NCI-H345 (cell line): ENCODE results near the gene MAPRE3.

ENCODE experiments used
- DNase-seq: peaks from one replicate; lab custom pipeline; 2025; lab: John Stamatoyannopoulos, UW

The MAPRE3 gene

DNA sequence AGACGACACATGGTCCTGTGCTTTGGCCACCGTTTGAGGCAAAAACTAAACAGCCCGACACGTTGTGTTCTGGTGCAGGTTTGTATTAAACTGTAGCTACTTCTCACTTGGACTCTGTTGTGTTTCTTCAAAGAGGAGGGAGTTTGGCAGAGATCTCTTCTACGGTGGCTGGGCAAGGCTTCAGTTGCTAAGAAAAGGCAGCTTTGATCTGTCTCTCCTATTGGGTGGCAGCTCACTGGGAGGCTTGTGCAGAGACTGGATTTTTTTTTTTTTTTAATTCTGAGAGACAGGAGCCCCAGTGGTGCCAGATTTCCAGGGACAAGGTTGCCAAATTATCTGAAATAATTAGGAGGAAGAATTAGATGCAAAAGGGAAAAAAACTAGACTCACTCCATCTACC is 20.2 kb upstream of the MAPRE3 start:
- no peak for DNase-seq

DNA sequence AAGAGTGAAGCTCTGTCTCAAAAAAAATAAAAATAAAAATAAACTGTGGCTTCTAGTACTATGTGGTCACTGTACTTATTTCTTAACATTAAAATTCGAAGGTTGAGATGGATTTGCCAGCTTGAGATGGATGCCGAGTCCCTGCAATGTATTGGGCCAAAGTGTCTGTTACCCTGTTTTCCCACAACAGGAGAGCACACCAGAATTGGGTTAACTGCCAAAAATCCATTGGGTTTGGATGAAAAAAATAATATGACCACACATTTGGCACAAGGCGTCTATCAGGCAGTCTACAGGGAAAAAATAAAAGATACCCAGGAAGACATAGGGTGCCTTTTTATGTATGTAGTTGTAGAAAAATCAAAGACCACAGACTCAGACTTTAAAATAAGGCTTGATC is 19.2 kb upstream of the MAPRE3 start:
- no peak for DNase-seq

DNA sequence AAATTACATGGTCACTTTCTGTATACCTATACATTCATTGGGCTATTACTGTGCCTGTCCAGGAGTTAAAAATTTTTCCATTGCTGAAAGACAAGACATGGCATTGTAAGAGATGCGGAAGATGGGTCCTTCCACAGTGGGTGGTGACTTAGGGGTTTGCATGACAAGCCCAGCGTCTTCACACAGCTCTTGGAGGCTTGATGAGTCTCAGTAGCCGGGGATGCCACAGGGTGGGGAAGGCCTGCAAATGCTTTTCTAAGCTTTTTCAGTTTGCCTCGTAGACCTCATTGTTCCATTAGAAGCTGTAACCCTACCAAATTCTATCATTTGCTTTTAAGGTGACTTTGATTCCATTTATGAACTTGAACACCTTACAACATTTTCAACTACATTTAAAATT is 18.1 kb upstream of the MAPRE3 start:
- no peak for DNase-seq

DNA sequence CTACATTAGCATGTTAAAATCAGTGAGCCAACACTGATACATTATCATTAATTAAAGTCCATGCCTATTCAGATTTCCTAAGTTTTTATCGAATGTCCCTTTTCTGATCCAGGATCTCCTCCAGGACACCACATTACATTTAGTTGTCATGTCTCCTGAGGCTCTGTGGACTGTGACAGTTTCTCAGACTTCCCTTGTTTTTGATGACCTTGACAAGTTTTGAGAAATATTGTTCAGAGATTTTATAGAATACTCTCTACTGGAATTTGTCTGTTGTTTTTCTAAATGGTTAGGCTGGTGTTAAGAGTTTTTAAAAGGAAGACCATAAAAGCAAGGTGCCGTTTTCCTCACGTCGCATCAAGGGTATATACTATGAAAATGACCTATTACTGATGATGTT is 16.3 kb upstream of the MAPRE3 start:
- no peak for DNase-seq

DNA sequence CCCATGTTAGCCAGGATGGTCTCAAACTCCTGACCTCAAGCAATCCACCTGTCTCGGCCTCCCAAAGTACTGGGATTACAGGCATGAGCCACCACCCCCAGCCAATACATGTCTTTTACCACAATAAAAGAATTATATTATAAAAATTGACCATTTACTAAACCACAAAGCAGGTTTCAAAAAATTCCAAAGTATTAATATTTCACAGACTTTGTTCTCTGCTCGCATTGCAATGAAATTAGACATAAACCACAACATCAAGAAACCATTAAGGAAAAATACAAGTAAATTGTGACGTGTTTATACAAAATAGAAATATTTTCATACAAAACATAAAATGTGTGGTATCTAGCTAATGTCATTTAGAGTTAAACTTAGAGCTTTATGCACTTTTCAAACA is 13.4 kb upstream of the MAPRE3 start:
- DNase-seq: no peak

DNA sequence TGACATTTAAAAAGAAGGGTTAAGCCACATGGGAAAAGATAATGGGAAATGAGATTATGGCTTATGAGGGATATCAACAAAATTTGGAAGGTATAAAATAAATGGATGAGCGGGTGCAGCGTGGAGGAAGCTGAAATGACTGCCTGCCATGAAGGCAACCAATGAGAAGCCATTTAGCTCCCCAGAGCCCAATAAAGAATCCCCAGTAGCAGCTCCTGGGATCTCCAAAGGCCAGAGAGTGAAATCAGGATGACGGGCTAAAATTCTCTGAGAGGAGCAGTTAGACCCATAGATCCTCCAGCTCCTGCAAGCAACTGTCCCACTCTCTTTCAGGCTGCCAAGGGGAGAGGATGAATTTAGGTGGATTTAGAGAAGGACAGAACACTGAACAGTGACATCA is 12.9 kb upstream of the MAPRE3 start:
- no peak for DNase-seq

DNA sequence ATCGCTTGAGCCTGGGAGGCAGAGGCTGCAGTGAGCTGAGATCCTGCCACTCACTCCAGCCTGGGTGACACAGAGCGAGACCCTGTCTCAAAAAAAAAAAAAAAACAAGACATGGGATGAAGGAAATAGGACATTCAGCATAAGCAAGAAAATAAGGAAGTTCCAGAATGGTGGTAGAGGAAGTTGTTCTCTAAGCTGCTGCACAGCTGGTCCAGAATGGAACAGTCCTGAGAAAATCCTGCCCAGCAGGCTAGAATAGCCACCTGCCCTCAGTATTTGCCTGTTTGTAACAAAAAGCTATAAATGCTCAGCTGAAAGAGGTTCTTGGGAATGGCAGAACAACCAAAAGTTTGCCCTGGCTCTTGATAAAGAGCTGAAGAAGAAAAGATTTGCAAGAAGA is 11.1 kb upstream of the MAPRE3 start:
- DNase-seq: no peak

DNA sequence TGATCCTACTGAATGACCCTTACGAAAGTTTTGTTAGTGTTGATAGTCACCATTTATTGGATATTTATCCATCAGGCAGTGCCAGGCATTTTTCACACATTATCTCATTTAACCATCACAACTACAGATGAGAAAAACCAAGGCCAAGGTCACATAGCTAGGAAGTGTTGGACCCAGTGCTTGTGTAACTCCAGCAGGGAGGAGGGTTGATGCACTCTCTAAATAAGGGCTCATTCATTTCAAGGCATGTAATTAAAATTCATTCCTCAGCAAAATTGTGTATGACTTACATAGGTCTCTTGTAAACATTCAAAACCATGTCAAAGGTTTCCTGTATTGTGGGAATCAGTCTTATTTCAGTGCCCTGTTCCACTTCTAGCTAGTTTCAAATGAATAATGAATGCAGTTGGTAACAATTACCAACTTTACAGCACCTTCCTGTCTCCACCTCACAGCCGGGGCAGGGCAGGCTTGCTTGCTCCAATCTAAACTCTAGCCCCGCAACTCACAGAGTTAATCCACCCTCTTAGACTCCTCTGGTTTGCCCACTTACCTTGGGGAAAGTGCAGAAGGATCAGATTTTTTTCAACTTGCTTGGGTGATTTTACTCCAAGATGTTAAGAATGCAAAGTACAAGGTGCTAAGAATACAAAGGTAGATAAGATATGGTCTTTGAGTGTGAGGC is 5.8 kb upstream of the MAPRE3 start:
- DNase-seq: no peak

DNA sequence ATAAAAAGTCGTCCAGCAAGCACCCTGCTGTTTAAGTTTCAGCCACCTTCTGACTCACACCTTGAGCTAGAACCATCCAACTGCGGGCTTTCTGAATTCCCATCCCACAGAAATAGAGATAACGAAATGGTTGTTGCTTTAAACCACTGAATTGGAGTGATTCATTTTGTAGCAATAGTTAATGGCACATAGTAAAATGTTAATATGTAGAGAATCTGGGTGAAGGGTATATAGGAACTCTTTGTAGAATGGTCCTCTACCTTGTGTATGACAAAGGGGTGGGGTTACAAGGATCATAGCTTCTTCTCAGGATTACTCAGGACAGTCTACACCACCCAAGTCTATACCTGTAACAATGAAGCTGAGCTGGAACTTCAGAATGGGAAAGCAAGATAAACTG is 2.4 kb upstream of the MAPRE3 start:
- DNase-seq: no peak

DNA sequence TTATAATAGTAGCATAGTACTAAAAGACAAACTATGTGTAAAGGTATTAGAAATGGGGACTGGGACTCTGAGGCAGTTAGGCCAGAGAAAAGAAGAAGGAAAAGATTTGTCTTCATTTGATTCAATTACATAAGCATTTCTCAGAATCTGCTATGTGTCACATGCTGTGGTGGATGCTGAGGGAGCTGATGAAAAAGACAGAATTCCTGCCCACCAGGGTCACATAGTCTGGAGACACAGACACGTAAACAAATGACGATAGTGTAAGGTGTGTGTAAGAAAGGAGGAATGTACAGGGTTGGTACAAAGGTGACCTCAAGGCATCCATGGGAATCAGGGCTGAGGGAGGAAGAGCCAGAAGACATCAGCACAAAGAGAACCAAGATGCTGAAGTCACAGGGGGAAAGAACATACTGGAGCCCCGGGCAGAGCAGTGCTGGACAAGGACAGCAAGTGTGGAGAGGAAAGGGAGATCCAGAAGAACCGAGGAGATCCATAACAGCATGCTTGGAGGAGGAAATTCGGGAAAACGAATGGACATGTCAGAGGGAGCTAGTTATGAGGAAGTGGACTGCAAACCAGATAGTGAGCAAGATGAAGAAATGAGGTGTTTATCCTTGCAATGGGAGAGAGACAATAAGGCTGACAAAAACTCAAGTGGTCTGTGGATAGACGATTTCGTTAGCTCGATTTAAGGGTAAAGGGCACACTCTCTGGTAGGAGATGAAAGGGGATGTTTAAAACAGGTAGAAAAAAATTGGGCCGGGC is 1.2 kb upstream of the MAPRE3 start:
- DNase-seq: no peak

DNA sequence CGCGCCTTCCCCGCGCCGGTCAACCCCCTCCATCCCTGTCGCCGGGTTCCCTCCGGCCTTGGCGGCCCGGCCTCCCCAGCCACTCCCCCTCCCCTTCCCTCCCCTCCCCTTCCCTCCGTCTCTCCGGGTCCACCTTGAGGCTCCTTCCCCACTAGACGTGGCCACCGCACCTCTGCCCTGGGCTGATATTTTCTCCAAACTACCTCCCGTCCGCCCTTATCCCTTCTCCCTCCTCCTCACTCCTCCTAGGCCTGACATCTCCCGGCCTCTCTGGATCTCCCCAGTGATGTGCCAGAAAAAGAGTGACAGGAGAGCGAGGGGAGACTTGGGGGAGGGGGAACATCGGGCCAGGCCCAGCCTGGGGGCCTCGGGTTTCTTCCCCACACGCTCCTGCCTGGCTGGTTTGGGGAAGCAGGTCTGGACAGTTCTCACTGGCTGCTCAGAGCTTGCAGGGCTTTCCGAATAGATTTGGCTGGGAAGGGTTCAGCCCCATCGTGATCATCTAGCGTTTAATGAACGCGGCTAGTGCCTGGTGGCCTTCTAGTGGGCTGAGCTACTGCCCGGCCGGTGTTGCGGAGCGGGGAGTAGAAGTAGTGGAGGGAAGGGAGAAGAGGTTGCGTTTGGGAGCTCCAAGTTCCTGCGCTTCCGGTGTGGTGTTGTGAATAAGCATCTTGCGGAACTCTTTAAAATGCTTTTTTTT is 641 bp downstream of the MAPRE3 start:
- DNase-seq: no peak

DNA sequence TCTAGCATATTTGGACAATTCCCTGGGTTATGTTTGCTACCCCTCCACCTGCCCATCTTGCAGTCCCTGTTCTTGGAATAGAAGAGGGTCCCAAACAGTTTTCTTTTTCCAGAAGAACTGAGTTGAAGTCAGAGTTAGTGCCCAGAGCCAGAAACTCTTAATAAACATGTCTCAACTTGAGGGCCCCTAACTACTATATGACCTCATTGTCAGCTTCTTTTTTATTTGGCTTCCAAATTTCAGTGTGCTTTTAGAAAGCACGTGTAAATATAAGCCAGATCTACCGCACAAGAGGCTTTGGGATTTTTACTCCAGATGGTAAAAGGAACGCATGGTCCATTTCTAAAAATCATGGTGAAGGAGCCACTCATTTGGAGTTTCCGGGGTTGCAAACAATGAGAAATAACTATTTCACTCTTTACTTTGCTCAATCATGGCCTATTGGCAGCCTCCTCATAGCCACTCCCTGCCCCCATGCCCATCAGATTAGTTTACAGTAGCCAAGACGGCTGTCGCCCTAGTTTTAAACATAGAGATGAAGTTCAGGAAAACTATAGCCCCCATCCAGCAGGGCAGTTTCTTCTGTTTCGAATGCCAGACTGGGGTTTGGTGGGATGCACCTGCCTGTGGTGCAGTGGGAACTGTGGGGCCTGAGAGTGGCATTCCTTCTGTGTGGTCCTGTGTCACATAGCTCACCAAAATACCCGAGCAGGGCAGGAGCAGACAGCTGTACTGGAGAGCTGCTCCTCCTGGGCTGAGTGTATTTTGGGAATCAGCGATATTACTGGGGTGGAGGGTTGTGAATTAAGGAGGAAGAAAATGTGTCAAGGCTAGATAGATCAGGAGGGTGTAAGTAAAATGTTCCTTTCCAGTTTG is 1.7 kb downstream of the MAPRE3 start:
- no peak for DNase-seq

DNA sequence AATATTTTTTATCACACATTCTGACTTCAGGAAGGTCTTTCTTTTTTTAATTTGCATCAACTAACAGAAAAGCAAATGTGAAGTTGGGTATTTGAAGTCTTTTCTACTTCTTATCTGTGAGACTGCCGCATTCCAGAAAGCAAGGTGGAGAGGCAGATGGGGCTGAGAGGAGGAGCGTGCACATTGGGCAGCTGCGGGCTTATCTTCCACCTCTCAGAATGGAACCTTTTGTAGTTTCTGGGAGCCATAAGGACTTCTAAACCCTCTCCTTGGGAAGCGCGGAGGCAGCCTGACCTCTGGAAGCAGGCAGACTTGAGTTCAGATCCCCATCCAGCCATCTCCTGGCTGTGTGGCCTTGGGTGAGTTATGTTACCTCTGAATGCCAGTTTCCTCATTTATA is 3.9 kb downstream of the MAPRE3 start:
- no peak for DNase-seq

DNA sequence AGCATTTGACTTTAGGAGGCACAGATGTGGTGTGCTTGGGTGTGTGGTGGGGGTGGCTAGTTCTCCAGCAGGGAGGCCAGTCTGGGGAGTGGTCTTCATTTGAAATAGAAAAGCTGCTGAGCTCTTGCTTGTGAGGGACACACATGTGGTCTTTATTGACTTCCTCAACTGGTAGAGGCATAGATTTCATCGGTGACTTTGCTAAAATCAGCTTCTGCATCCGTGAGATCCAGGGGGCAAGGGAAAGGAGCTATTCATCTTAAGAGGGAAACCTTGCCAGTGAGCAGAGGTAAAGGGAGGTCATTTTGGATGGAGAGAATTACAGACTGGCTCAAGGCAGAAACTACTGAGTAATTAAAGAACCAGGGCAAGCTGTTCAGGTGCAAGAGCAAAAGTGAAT is 4.7 kb downstream of the MAPRE3 start:
- no peak for DNase-seq

DNA sequence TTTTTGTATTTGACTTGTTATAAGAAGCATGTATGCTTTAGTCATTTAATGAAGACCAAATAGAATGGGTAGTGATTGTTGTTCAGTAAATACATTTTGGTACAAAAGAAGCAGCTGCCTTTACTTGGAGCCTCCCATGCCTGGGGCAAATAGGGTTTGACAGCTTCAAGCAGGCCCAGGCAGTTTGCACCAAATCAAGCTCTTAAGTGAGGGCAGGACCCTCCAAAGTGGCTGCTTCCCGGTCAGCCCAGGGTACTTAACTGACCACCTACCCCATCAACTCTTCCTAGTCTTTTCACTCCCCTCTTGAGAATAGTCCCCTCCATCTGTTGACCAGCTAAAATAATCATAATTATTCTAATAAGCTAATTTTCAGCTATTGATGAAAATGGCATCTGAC is 5.2 kb downstream of the MAPRE3 start:
- no peak for DNase-seq

DNA sequence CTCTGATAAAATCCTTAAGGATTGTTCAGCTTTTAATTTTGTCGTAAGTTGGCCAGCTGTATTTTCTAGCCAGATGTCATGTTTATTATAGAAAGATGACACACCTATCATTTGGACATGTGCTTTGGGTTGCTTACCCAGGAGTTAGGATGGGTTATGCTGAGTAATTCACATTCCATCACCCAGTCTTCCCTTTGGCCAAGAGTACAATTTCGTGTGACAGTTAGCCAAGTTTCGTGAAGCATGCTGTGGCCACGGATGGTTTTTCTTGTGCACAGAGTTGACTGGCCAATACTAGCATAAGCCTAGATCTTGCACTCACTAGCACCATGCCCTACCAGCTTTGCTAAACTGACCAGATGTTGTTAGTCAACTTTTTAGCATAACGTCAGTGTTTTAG is 5.8 kb downstream of the MAPRE3 start:
- DNase-seq: no peak

DNA sequence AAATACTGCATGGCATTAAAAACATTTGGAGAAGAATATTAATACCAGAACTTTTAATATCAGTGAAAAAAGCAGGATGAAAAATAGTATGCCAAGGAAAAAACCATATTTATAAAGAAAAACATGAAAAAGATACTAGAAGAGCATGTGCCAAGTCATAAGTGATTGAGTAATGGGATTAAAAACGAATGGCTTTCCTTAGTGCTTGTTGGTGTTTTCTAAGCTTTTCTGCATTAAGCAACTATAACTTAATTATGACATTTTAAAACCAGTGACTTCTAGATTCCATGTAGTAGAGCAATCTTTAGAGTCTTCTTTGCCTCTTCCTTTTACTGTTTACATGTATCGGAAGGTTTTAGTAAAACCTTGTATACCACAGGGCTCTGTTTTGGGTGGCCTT is 6.6 kb downstream of the MAPRE3 start:
- DNase-seq: no peak

DNA sequence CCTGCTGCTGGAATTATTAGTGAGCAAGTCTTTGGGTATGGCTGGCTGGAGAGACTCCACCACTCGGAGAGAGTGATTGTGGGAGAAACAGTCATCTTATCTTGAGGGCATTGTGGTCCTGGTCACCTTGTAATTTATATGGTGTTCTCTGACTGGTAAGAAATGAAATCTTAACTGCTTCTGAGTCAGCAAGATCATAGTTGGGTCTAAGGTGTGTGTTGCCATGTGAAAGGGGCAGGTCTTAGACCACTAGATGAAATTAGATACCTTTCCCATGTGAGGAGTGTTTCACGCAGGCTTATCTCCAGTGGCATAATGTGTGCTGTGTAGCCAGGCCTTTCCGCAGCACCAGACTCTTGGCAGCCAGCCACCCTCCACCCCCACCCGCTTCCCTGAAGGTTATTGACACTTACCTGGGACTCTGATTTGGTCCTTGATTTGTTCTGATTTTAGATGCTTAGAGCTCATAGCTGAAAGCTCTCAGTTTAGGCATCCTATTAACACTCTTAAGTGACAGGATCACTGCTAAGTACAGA is 7.7 kb downstream of the MAPRE3 start:
- DNase-seq: peak; percentile 79

DNA sequence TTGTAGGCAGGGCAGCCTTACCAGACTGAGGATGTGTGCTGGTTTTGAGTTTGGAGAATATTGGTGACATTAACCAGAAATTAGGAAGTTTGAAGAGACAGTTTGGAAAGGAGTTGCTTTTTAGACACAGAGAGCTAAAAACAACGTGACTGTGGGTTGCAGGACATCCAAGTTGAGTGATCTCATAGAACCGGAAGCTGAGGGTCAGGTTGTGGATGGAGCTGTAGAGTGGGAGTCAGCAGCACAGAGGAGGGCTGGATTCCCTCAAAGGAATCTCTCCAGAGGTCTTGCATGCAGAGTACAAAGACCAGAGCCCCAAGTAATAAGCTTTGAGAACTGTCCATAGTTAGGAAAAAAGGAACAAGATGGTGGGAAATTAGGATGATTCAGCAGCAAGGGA is 9.3 kb downstream of the MAPRE3 start:
- no peak for DNase-seq

DNA sequence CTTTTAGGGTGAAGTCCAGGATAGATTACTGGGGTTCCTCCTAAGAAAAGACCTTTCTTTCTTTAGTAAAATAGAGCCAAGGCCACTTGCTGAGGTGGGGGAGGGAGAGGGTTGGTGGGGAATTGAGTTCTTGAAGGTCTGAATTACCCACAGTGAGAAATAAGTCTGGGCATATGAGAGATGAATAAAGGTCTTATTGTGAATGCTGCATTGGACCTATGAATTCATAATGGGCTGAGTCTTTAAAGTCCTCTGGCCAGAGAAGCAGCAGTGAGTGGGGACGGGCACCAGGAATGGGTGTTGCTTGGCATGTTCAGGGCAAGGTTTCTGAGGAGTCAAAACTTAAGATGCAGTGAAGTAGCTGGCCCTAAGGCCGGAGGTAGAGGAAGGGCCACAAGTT is 10.5 kb downstream of the MAPRE3 start:
- DNase-seq: no peak

DNA sequence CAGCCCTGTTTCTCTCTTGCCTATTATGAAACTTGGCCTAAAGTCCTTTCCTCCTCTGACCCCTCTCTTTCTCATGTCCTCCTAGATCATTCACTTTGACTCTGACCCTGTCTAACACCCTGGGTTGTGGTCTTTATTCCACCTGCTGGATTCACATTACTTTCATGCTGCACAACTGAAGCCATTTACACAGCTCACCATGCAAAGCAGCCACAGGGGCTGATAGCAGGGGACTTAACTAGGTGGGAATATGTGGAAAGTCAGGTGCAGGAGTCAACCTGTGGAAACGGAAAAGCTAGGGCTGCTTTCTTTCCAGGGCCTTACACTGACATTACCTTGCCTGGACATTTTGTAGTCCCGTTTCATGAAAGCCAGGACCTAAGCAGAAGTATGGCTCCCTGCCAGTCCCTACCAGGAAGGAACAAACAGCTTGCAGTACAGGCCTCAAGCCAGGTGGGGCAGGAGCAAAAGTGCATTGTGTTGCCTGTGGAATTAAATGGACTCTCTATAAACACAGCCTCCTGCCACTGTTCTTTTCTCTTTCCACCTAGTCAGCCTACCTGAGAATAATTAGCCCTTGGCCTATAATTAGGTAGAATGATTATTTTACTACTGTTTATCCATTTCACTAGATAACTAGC is 11.8 kb downstream of the MAPRE3 start:
- DNase-seq: peak; percentile 83

DNA sequence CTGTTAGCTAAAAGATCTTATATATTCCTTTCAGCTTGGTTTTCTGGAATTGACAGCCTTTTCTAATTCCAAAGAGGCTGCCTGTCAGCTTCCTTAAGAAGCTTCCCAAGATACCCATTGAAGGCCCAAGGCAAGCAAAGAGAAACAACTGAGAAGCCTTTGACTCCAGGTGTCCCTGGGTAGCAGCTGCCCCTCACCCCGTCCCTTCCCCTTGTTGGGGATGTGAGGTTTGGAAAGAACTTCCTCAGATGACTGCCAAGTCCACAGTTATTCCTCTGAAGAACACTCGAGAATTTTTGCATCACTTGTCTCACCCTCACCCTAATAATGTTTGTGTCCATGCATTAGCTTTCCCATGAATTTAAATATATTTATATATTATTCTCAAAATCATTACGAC is 13.3 kb downstream of the MAPRE3 start:
- no peak for DNase-seq
